ENCODE data around the gene TLE1. TPM values are rescaled to one million over a fixed set of nuclear protein-coding genes. Genes with fewer than 3 reads are reported as not detected.

TLE1 gene
- total and polyA plus RNA-seq, 2 experiments from 2014 or later = 2.1 to 3.4 TPM

DNA sequence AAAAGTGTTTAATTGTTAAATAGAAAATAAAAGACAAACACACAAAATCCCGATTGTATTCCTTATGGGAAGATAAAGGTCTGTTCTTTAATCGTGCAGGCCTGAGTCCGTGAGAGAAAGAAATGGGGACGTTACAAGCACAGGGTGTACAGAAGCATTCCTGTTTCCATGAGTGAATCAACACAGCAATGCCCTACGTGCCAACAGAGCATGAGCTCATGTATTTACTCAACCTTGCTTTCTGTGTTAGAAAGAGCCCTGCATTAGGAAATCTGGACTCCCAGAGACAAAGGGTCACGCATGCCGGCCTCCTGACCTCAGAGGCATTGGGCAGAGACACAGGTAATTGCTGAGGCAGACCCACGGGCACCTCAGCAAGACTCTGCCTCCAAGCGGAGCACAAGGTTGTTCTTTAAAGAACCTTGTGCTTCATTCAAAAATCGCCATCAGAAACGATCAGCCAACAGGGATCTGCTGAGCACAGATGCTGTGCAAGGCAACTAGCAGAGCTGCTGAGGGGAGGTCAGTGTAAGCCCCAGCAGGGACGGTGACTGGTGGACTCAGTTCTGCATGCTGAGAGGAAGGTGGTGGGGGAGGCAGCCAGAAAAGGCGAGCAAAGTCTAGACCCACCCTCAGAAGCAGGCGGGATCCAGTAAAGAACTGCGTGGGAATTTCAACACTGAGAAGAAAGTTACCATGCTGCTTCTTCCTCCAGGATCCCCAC lies 101.0 kb downstream of the TLE1 start:
- Histone ChIP-seq H3K27me3 (peaks cover 97% of the 10 kb centered on the region), H3K27ac (no peak overlapping the region), H3K4me3 (no peak overlapping the region), H3K9me3 (ENCODE audit: low read depth) (no peaks in the 10 kb centered on the region), H3K4me1 (ENCODE audit: low read depth) (no peaks in the 10 kb centered on the region), H3K36me3 (no peaks in the 10 kb centered on the region)
- DNase-seq (ENCODE audit: low read depth in 1 of 2, low spot score in 1 of 2) = peak in 1 of 2 donors; percentile 21
- TF ChIP-seq CTCF (IDR thresholded peaks at IDR 0.05; ENCODE audit: low read depth, low read length) = no peak

GRCh38 chr9:81586786-81587185 lies 102.6 kb downstream of the TLE1 start:
- H3K36me3 ChIP-seq = no peaks in the 10 kb centered on the region
- TF ChIP-seq CTCF (IDR thresholded peaks at IDR 0.05; ENCODE audit: low read depth, low read length) = no peak
- no peak for DNase-seq (ENCODE audit: low read depth in 1 of 2, low spot score in 1 of 2)

GRCh38 chr9:81585191-81585763 lies 104.1 kb downstream of the TLE1 start:
- Histone ChIP-seq H3K36me3 (no peaks in the 10 kb centered on the region), H3K27ac (no peak overlapping the region), H3K27me3 (peaks cover 78% of the 10 kb centered on the region), H3K4me1 (ENCODE audit: low read depth) (no peaks in the 10 kb centered on the region), H3K4me3 (no peak overlapping the region), H3K9me3 (ENCODE audit: low read depth) (no peaks in the 10 kb centered on the region)
- DNase-seq (ENCODE audit: low read depth in 1 of 2, low spot score in 1 of 2) = no peak
- TF ChIP-seq CTCF (IDR thresholded peaks at IDR 0.05; ENCODE audit: low read depth, low read length) = no peak

More at GRCh38 chr9:81586786-81587185, 102.6 kb downstream of the TLE1 start:
- no peak overlapping the region for H3K4me3 ChIP-seq
- no peaks in the 10 kb centered on the region for H3K9me3 ChIP-seq (ENCODE audit: low read depth)
- no peak overlapping the region for H3K27ac ChIP-seq
- peaks cover 88% of the 10 kb centered on the region for H3K27me3 ChIP-seq
- H3K4me1 ChIP-seq (ENCODE audit: low read depth) = no peaks in the 10 kb centered on the region

- no peak for DNase-seq (ENCODE audit: low read depth in 1 of 2, low spot score in 1 of 2)
- H3K36me3 ChIP-seq = no peaks in the 10 kb centered on the region
- no peak for TF ChIP-seq CTCF (IDR thresholded peaks at IDR 0.05; ENCODE audit: low read depth, low read length)
- no peaks in the 10 kb centered on the region for H3K4me1 ChIP-seq (ENCODE audit: low read depth)
- H3K4me3 ChIP-seq = no peak overlapping the region
- H3K27me3 ChIP-seq = peaks cover 71% of the 10 kb centered on the region
- no peak overlapping the region for H3K27ac ChIP-seq
- H3K9me3 ChIP-seq (ENCODE audit: low read depth) = no peaks in the 10 kb centered on the region
Observed at GRCh38 chr9:81584099-81584498, 105.2 kb downstream of the TLE1 start.

- no peak for DNase-seq (ENCODE audit: low read depth in 1 of 2, low spot score in 1 of 2)
- Histone ChIP-seq H3K9me3 (ENCODE audit: low read depth) (no peaks in the 10 kb centered on the region), H3K4me3 (no peak overlapping the region), H3K36me3 (no peaks in the 10 kb centered on the region), H3K4me1 (ENCODE audit: low read depth) (no peaks in the 10 kb centered on the region), H3K27me3 (peaks cover 71% of the 10 kb centered on the region), H3K27ac (no peak overlapping the region)
- no peak for TF ChIP-seq CTCF (IDR thresholded peaks at IDR 0.05; ENCODE audit: low read depth, low read length)
Observed at GRCh38 chr9:81581986-81582385, 107.4 kb downstream of the TLE1 start.
